H9 (cell line): ENCODE data around the gene NCAM1. TPM values are rescaled to one million over a fixed set of nuclear protein-coding genes. Genes with fewer than 3 reads are reported as not detected.

Experiments
- DNase-seq: peaks from one replicate; pipeline ENCODE4 v3.0.0-alpha.2; 2017
- H2AFZ ChIP-seq: one replicate; pipeline ENCODE4 v1.6.1; 2013; ENCODE audit warnings: mild to moderate bottlenecking, low read length, control low read depth, moderate library complexity
- H2AK5ac ChIP-seq: 2 replicates; pipeline ENCODE4 v1.6.1; 2013; ENCODE audit warnings: low read length, control low read depth, mixed read lengths; ENCODE audit not compliant: insufficient read length
- H2BK120ac ChIP-seq: one replicate; pipeline ENCODE4 v1.6.1; 2013; ENCODE audit warnings: low read depth, mild to moderate bottlenecking, low read length, control low read depth, inconsistent platforms; ENCODE audit not compliant: poor library complexity, severe bottlenecking
- H2BK12ac ChIP-seq: 2 replicates; pipeline ENCODE4 v1.6.1; 2013; ENCODE audit warnings: low read length, control low read depth, mixed read lengths, low read depth; ENCODE audit not compliant: insufficient read length
- H2BK15ac ChIP-seq: 2 replicates; pipeline ENCODE4 v1.6.1; 2013; ENCODE audit warnings: low read depth, low read length, control low read depth
- H2BK20ac ChIP-seq: one replicate; pipeline ENCODE4 v1.6.1; 2013; ENCODE audit warnings: low read depth, mild to moderate bottlenecking, low read length, control low read depth, inconsistent platforms; ENCODE audit not compliant: poor library complexity, severe bottlenecking
- H2BK5ac ChIP-seq: 2 replicates; pipeline ENCODE4 v1.6.1; 2013; ENCODE audit warnings: low read length, control low read depth, mixed read lengths; ENCODE audit not compliant: insufficient read length
- H3K14ac ChIP-seq: 2 replicates; pipeline ENCODE4 v1.6.1; 2013; ENCODE audit warnings: low read length, control low read depth; ENCODE audit not compliant: insufficient read depth
- H3K18ac ChIP-seq: 2 replicates; pipeline ENCODE4 v1.6.1; 2013; ENCODE audit warnings: low read depth, mild to moderate bottlenecking, mixed read lengths, low read length, control low read depth; ENCODE audit not compliant: insufficient read length
- H3K23ac ChIP-seq: 2 replicates; pipeline ENCODE4 v1.6.1; 2013; ENCODE audit warnings: low read length, control low read depth, mixed read lengths, low read depth; ENCODE audit not compliant: insufficient read length
- H3K23me2 ChIP-seq: 2 replicates; pipeline ENCODE4 v1.6.1; 2013; ENCODE audit warnings: low read depth, mild to moderate bottlenecking, mixed read lengths, low read length, control low read depth; ENCODE audit not compliant: insufficient read length, poor library complexity, severe bottlenecking
- H3K27ac ChIP-seq: 2 replicates; pipeline ENCODE4 v1.5.1; 2013; ENCODE audit warnings: low read length, control low read depth, mixed read lengths, low read depth; ENCODE audit not compliant: insufficient read length
- H3K27me3 ChIP-seq: 2 replicates; pipeline ENCODE4 v1.6.1; 2013; ENCODE audit warnings: low read length, control low read depth, inconsistent platforms; ENCODE audit not compliant: insufficient read depth
- H3K4ac ChIP-seq: 2 replicates; pipeline ENCODE4 v1.6.1; 2013; ENCODE audit warnings: low read depth, mild to moderate bottlenecking, control low read depth, inconsistent platforms, low read length, moderate library complexity
- H3K4me1 ChIP-seq: 2 replicates; pipeline ENCODE4 v1.6.1; 2013; ENCODE audit warnings: low read length, control low read depth, inconsistent platforms; ENCODE audit not compliant: insufficient read depth
- H3K4me2 ChIP-seq: 2 replicates; pipeline ENCODE4 v1.6.1; 2013; ENCODE audit warnings: low read length, control low read depth, mixed read lengths; ENCODE audit not compliant: insufficient read length, insufficient read depth
- H3K56ac ChIP-seq: 2 replicates; pipeline ENCODE4 v1.6.1; 2013; ENCODE audit warnings: low read depth, mild to moderate bottlenecking, mixed read lengths, low read length, control low read depth; ENCODE audit not compliant: insufficient read length
- H3K79me1 ChIP-seq: 2 replicates; pipeline ENCODE4 v1.6.1; 2013; ENCODE audit warnings: low read depth, mild to moderate bottlenecking, moderate library complexity, low read length, control low read depth, inconsistent platforms; ENCODE audit not compliant: insufficient read depth, poor library complexity, severe bottlenecking
- H3K79me2 ChIP-seq: 2 replicates; pipeline ENCODE4 v1.6.1; 2013; ENCODE audit warnings: low read length, control low read depth, inconsistent platforms; ENCODE audit not compliant: insufficient read depth
- H3K9ac ChIP-seq: 2 replicates; pipeline ENCODE4 v1.6.1; 2013; ENCODE audit warnings: low read length, control low read depth, mixed read lengths; ENCODE audit not compliant: insufficient read length; ENCODE audit errors: extremely low read depth
- H3K9me3 ChIP-seq: one replicate; pipeline ENCODE4 v1.6.1; 2013; ENCODE audit warnings: low read depth, low read length, inconsistent platforms; ENCODE audit not compliant: control insufficient read depth
- H3T11ph ChIP-seq: one replicate; pipeline ENCODE4 v1.6.1; 2013; ENCODE audit warnings: mild to moderate bottlenecking, low read length, control low read depth, inconsistent platforms
- H4K20me1 ChIP-seq: one replicate; pipeline ENCODE4 v1.6.1; 2013; ENCODE audit not compliant: control insufficient read depth, insufficient read length, insufficient read depth
- H4K5ac ChIP-seq: 2 replicates; pipeline ENCODE4 v1.6.1; 2013; ENCODE audit warnings: low read depth, mild to moderate bottlenecking, mixed read lengths, low read length, control low read depth; ENCODE audit not compliant: insufficient read length
- H4K8ac ChIP-seq: replicated peaks from 2 replicates; pipeline ENCODE4 v1.6.1; 2013; ENCODE audit warnings: low read length, control low read depth, mixed read lengths, low read depth; ENCODE audit not compliant: insufficient read length
- H4K91ac ChIP-seq: 2 replicates; pipeline ENCODE4 v1.6.1; 2013; ENCODE audit warnings: low read depth, mild to moderate bottlenecking, moderate library complexity, mixed read lengths, low read length, control low read depth; ENCODE audit not compliant: insufficient read length
- H3K27ac Mint-ChIP-seq, 3 experiments: 2 replicates in 2 of 3; 3 replicates in 1 of 3; pipeline ENCODE4 v1.8.0; 2020 to 2021; ENCODE audit warnings: mixed read lengths in 3 of 3, mild to moderate bottlenecking in 1 of 3, moderate library complexity in 1 of 3
- H3K27me3 Mint-ChIP-seq: 2 replicates; pipeline ENCODE4 v1.8.0; 2021; ENCODE audit warnings: low read depth, mild to moderate bottlenecking, moderate library complexity, mixed read lengths
- H3K36me3 Mint-ChIP-seq, 3 experiments: 2 replicates in 2 of 3; 3 replicates in 1 of 3; pipeline ENCODE4 v1.8.0; 2020 to 2021; ENCODE audit warnings: low read depth in 3 of 3, mixed read lengths in 3 of 3; ENCODE audit not compliant: insufficient read depth in 1 of 3
- H3K4me1 Mint-ChIP-seq, 2 experiments: 2 replicates each; pipeline ENCODE4 v1.8.0; 2020; ENCODE audit warnings: mixed read lengths in 2 of 2
- H3K4me3 Mint-ChIP-seq, 2 experiments: 2 replicates in 1 of 2; 3 replicates in 1 of 2; pipeline ENCODE4 v1.8.0; 2020 to 2021; ENCODE audit warnings: mild to moderate bottlenecking in 2 of 2, mixed read lengths in 2 of 2, moderate library complexity in 1 of 2
- H3K9me3 Mint-ChIP-seq, 2 experiments: 2 replicates in 1 of 2; 3 replicates in 1 of 2; pipeline ENCODE4 v1.8.0; 2020; ENCODE audit warnings: mild to moderate bottlenecking in 2 of 2, mixed read lengths in 2 of 2, moderate library complexity in 1 of 2
- CTCF ChIP-seq: fragments of 200-600 bp; sonication (generic); conservative IDR thresholded peaks from 3 replicates; pipeline ENCODE4 v1.8.0; 2021; ENCODE audit warnings: antibody characterized with exemption, mild to moderate bottlenecking
- WGBS: extraction: QIAGEN DNeasy Blood & Tissue Kit; methylation state at CpG from one replicate; pipeline ENCODE4 v1.1.7; 2013; ENCODE audit warnings: missing lambda C conversion rate, low lambda C conversion rate, mixed read lengths; ENCODE audit not compliant: insufficient read length; ENCODE audit errors: extremely low coverage; 5-methylcytosine and 5-hydroxymethylcytosine counted together
- total RNA-seq: library from RNA; stranded (reverse); gene quantifications from 2 replicates; pipeline ENCODE4 v1.2.1, GENCODE V29; 2021

Gene NCAM1
- total RNA-seq, 1 experiment from 2014 or later = 2.5 TPM

- H3K23me2 ChIP-seq = no peaks in the 10 kb centered on the region
- no peak overlapping the region for H3K4me3 Mint-ChIP-seq
- no CpG with 5 or more reads among the region's 6 CpGs for WGBS
- no peaks in the 10 kb centered on the region for H3K79me1 ChIP-seq
- H3K27me3 ChIP-seq = no peaks in the 10 kb centered on the region
- H4K8ac ChIP-seq = no peak overlapping the region
- H3K27ac Mint-ChIP-seq = no peak overlapping the region; a peak in 1 of 7 replicates
- no peak overlapping the region for H2AK5ac ChIP-seq
- H3K56ac ChIP-seq = no peak overlapping the region
- H3K9me3 ChIP-seq = no peaks in the 10 kb centered on the region
- no peak overlapping the region for H2AFZ ChIP-seq
- H3K9ac ChIP-seq = no peak overlapping the region
- H3K14ac ChIP-seq = no peak overlapping the region
- H2BK120ac ChIP-seq = no peak overlapping the region
- H3K23ac ChIP-seq = no peak overlapping the region
- no peak overlapping the region for H2BK12ac ChIP-seq
- H3K9me3 Mint-ChIP-seq = no peaks in the 10 kb centered on the region
- no peaks in the 10 kb centered on the region for H3K36me3 Mint-ChIP-seq
- H3K4me1 Mint-ChIP-seq = peaks cover 8 to 11% of the 10 kb centered on the region in 2 experiments
- no peak overlapping the region for H4K5ac ChIP-seq
- H3K4me1 ChIP-seq = no peaks in the 10 kb centered on the region
- H3T11ph ChIP-seq = no peak overlapping the region
- no peaks in the 10 kb centered on the region; the same call in 1 of the 2 replicates for H3K27me3 Mint-ChIP-seq
- no peaks in the 10 kb centered on the region for H4K20me1 ChIP-seq
- DNase-seq = no peak
- H3K4ac ChIP-seq = no peak overlapping the region
- no peak for TF ChIP-seq CTCF
- no peak overlapping the region for H3K4me2 ChIP-seq
- H2BK15ac ChIP-seq = no peak overlapping the region
- no peak overlapping the region for H4K91ac ChIP-seq
- no peak overlapping the region for H2BK20ac ChIP-seq
- no peak overlapping the region for H3K18ac ChIP-seq
- no peak overlapping the region for H2BK5ac ChIP-seq
- H3K79me2 ChIP-seq = no peaks in the 10 kb centered on the region
- H3K27ac ChIP-seq = no peak overlapping the region
These were observed 206.4 kb downstream of the NCAM1 start for GRCh38 chr11:113167599-113167998.
